Measurements from ENCODE around the gene CDK3. TPM values are rescaled to one million over a fixed set of nuclear protein-coding genes. Genes with fewer than 3 reads are reported as not detected.

CDK3 gene
- total RNA-seq, 4 donors from 2014 or later = 5.6 to 33.1 (median 9.6) TPM

- H3K9me3 ChIP-seq = no peaks in the 10 kb centered on the region
- peaks cover 72% of the 10 kb centered on the region for H3K36me3 ChIP-seq
- 58% methylated on average over 17 of the region's 17 CpGs for WGBS
- peaks cover 57% of the 10 kb centered on the region for H3K4me1 ChIP-seq
- TF ChIP-seq CTCF (IDR thresholded peaks at IDR 0.05) (no peak), POLR2AphosphoS5 (IDR thresholded peaks at IDR 0.05) (no peak), POLR2A (IDR thresholded peaks at IDR 0.05) (no peak), EP300 (IDR thresholded peaks at IDR 0.05) (no peak)
- H3K27me3 ChIP-seq = no peaks in the 10 kb centered on the region
- peak overlapping the region; percentile 85 for H3K27ac ChIP-seq
- H3K4me3 ChIP-seq = peak overlapping the region; percentile 10
- no peak for DNase-seq (ENCODE audit: low spot score in 2 of 2)
Measured at GRCh38 chr17:76053246-76054111, 52.8 kb downstream of the CDK3 start.

- 88% methylated on average over 4 of the region's 4 CpGs for WGBS
- Histone ChIP-seq H3K27ac (peak overlapping the region; percentile 85), H3K36me3 (peaks cover 72% of the 10 kb centered on the region)
Measured at GRCh38 chr17:76054112-76054476, 53.4 kb downstream of the CDK3 start.

More at GRCh38 chr17:76054112-76054476, 53.4 kb downstream of the CDK3 start:
- no peaks in the 10 kb centered on the region for H3K9me3 ChIP-seq
- no peak for TF ChIP-seq EP300 (IDR thresholded peaks at IDR 0.05)
- no peak for TF ChIP-seq POLR2AphosphoS5 (IDR thresholded peaks at IDR 0.05)
- TF ChIP-seq POLR2A (IDR thresholded peaks at IDR 0.05) = no peak
- TF ChIP-seq CTCF (IDR thresholded peaks at IDR 0.05) = no peak
- H3K27me3 ChIP-seq = no peaks in the 10 kb centered on the region
- H3K4me1 ChIP-seq = peaks cover 57% of the 10 kb centered on the region
- DNase-seq (ENCODE audit: low spot score in 2 of 2) = no peak
- H3K4me3 ChIP-seq = no peak overlapping the region

Other genes with a start within 250 kb of the CDK3 start
- 10 to 100 TPM; 15.2 to 34.9 (median 22.9) TPM for gene GALK1, start 235.7 kb upstream of the CDK3 start, total RNA-seq
- 10 to 100 TPM; 27.8 to 68.2 (median 31.9) TPM for gene UNK, start 216.0 kb upstream of the CDK3 start, total RNA-seq
- 10 to 100 TPM in 1 of 4 donors, 1 to 10 TPM in 3; 5.2 to 21.0 (median 7.2) TPM for gene UNC13D, start 156.5 kb upstream of the CDK3 start, total RNA-seq
- 10 to 100 TPM; 64.9 to 99.4 (median 76.9) TPM for gene WBP2, start 145.5 kb upstream of the CDK3 start, total RNA-seq
- 10 to 100 TPM; 22.8 to 43.1 (median 27.7) TPM for gene TRIM47, start 122.3 kb upstream of the CDK3 start, total RNA-seq
- gene TRIM65, start 103.9 kb upstream of the CDK3 start, total RNA-seq = 10 to 100 TPM; 22.5 to 44.6 (median 32.1) TPM
- 100 to 1,000 TPM in 1 of 4 donors, 10 to 100 TPM in 3; 41.7 to 113 (median 50.2) TPM for gene MRPL38, start 96.0 kb upstream of the CDK3 start, total RNA-seq
- 10 to 100 TPM; 17.8 to 57.5 (median 27.9) TPM for gene FBF1, start 59.8 kb upstream of the CDK3 start, total RNA-seq
- gene ACOX1, start 21.7 kb upstream of the CDK3 start, total RNA-seq = 10 to 100 TPM; 59.6 to 89.7 (median 71.5) TPM
- 10 to 100 TPM; 20.0 to 43.6 (median 26.9) TPM for gene TEN1, start 21.6 kb upstream of the CDK3 start, total RNA-seq
- 100 to 1,000 TPM; 218 to 425 (median 274) TPM for gene EVPL, start 26.5 kb downstream of the CDK3 start, total RNA-seq
- gene SRP68, start 71.7 kb downstream of the CDK3 start, total RNA-seq = 10 to 100 TPM; 57.5 to 90.2 (median 64.2) TPM
- 1 to 10 TPM in 1 of 4 donors, not detected in 3; 1.2 TPM for gene GALR2, start 73.9 kb downstream of the CDK3 start, total RNA-seq
- not detected for gene ZACN, start 78.3 kb downstream of the CDK3 start, total RNA-seq
- gene EXOC7, start 102.9 kb downstream of the CDK3 start, total RNA-seq = 100 to 1,000 TPM in 1 of 4 donors, 10 to 100 TPM in 3; 67.4 to 108 (median 78.6) TPM
- 1 to 10 TPM; 2.1 to 3.6 (median 2.9) TPM for gene FOXJ1, start 140.4 kb downstream of the CDK3 start, total RNA-seq
- 1 to 10 TPM in 3 of 4 donors, under 1 TPM in 1; 0.85 to 3.4 (median 1.3) TPM for gene RNF157, start 239.6 kb downstream of the CDK3 start, total RNA-seq